Stomach (tissue), 4 donors: Measurements from ENCODE around the gene ARID3A.

ENCODE experiments used
- CTCF ChIP-seq, 7 experiments: fragments of 450-650 bp in 4 of 7; fragments of 200-600 bp in 3 of 7; sonication (generic) in 3 of 7; IDR thresholded peaks; one replicate each; pipeline ENCODE4 v1.5.1; 2016 to 2019; ENCODE audit warnings: antibody characterized with exemption in 7 of 7, control low read depth in 2 of 7, mild to moderate bottlenecking in 1 of 7
- POLR2AphosphoS5 ChIP-seq, 3 donors: sonication (generic); formaldehyde crosslinking; IDR thresholded peaks; one replicate each; pipeline ENCODE4 v1.6.1; 2016; ENCODE audit warnings: antibody characterized with exemption in 3 of 3

GRCh38 chr19:896999-897398 lies 28.8 kb upstream of the ARID3A start:
- TF ChIP-seq CTCF (IDR thresholded peaks at IDR 0.05) (no peak), POLR2AphosphoS5 (IDR thresholded peaks at IDR 0.05) (no peak)
